Measurements from ENCODE around the gene SPDYC.
"Not testable (repeated sequence)": the region's sequence is repeated elsewhere in the genome, so short reads cannot be mapped to it uniquely, and the experiment has no call there.

SPDYC gene

DNA sequence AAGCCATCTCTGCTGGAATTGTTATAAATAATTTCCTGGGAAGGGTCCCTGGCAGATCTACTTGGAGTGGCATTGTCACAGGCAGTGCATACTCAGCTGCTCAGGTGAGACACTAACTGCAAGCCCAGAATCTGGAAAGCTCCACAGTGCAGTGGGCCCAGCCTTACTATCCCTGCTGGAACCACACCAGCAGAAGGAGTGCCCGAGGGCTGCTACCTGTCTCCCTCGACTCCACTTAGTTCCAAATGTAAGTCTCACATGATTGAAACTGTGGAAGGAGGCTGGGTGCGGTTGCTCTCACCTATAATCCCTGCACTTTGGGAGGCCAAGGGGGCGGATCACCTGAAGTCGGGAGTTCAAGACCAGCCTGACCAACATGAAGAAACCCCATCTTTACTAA, 21.4 kb upstream of the SPDYC start:
- no peak overlapping the region for H3K4me3 ChIP-seq (ENCODE audit: low read length)
- no peak for TF ChIP-seq ZNF274 (IDR thresholded peaks at IDR 0.05; ENCODE audit: low read depth, low read length)

DNA sequence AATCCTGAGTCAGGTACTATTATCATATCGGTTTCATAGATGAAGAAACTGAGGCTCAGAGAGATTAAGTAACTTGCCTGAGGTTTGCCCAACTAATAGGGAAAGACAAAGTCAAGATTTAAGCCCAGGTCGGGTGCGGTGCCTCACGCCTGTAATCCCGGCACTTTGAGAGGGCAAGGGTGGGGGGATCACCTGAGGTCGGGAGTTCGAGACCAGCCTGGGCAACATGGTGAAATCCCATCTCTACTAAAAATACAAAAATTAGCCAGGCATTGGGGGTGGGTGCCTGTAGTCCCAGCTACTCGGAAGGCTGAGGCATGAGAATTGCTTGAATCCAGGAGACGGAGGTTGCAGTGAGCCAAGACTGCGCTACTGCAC, 19.9 kb upstream of the SPDYC start:
- not testable (repeated sequence) for H3K4me3 ChIP-seq (ENCODE audit: low read length)

DNA sequence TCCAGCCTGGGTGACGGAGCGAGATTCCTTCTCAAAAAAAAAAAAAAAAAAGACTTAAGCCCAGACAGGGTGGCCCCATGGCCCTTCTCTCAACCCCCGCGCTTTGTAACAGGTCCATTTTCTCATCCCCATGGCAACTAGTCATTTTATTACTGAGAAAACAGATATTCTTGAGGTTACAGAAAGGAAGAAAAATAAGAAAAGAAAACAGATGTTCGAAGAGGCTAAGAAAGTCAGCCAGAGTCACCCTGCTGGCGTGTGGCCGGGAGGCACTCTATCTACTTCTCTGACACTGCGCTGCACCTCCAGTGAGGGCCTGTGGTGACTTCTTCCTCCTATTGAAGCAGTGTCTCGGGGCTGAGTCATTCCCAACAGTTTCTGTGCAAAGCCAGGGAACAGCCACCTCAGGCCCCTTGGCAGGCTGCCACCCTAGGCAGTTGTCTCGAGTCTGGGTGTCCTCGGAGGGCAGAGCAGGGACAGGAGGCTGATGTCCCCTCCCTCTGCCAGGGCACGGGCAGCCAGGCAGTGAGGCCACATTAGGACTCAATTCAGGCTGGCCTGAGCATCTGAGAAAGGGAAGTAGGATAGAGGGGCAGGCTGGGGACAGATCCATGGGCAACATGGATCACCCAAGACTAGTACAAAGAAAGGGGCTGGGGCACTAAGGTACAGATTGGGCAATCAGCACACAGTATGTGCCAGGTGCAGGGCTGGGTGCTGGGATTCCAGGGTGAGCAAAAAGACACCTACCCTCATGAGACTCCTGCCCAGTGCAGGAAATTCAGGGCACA, 19.3 kb upstream of the SPDYC start:
- no peak overlapping the region for H3K4me3 ChIP-seq (ENCODE audit: low read length)
- no peak for TF ChIP-seq ZNF274 (IDR thresholded peaks at IDR 0.05; ENCODE audit: low read depth, low read length)

DNA sequence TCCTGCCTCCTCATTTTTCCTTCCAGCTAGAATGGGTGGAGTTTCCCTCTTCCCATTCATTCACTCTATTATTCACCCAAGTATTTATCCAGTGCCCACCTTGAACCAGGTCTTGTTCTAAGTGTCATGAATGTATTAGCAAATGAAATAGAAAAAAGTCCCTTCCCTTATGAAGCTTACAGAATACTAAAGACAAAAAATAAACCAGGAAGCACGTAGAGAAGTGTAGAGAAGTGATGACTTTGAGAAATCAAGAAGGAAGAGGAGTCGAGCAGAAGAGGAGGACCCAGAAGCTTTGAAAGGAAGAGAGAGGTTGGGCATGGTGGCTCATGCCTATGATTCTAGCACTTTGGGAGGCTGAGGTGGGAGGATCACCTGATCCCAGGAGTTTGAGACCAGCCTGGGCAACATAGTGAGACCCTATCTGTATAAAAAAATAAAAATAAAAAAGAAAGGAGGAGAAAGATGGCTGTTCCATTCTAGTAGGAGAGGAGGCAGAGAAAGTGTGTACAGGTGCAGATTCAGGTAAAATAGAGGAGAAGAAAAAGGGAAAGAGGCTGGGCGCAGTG, 18.6 kb upstream of the SPDYC start:
- H3K4me3 ChIP-seq (ENCODE audit: low read length): no peak overlapping the region
- no peak for TF ChIP-seq ZNF274 (IDR thresholded peaks at IDR 0.05; ENCODE audit: low read depth, low read length)

DNA sequence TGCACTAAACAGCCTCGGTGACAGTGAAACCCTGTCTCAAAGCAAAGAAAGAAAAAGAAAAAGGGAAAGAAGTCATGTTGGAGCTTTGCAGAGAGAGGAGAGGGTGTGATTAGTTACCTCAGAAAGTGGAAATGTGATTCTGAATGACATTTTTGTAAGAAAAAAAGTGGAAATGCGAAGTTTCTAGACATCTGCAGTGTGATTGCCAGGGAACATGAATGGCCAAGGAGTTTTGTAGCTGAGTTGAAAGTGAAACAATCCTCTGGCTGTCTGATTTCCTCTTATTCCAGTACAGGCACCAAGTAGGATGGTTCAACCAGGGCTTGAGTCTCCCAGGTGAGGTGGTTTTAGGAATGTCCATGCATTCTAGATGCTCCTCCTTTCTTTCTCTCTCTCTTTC, 17.9 kb upstream of the SPDYC start:
- H3K4me3 ChIP-seq (ENCODE audit: low read length): no peak overlapping the region
- no peak for TF ChIP-seq ZNF274 (IDR thresholded peaks at IDR 0.05; ENCODE audit: low read depth, low read length)

DNA sequence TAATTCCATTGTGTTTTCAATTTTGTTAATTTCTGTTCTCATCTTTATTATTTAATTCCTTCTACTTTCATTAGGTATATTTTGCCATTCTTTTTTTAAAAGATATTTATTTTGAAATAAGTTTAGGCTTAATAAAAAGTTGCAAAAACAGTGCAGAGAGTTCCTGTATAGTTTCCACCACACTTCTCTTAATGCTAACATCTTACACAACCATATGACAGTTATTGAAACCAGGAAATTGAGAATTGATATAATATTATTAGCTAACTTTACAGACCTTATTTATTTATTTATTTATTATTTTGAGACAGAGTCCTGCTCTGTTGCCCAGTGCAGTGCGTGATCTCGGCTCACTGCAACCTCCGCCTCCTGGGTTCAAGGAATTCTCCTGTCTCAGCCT, 13.8 kb upstream of the SPDYC start:
- H3K4me3 ChIP-seq (ENCODE audit: low read length): no peak overlapping the region
- no peak for TF ChIP-seq ZNF274 (IDR thresholded peaks at IDR 0.05; ENCODE audit: low read depth, low read length)

DNA sequence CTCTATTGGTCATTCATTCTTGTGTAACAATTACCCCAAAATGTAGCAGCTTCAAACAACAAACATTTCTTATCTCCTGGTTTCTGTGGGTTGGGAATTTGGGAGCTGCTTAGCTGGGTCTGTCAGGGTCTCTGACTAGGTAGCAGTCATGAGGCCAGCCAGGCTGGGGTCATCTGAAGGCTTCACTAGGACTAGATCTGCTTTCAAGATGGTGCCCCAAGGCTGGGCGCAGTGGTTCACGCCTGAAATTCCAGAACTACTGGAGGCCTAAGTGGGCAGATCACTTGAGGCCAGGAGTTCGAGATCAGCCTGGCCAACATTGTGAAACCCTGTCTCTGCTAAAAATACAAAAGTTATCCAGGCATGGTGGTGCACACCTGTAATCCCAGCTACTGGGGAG, 13.1 kb upstream of the SPDYC start:
- no peak for TF ChIP-seq ZNF274 (IDR thresholded peaks at IDR 0.05; ENCODE audit: low read depth, low read length)
- no peak overlapping the region for H3K4me3 ChIP-seq (ENCODE audit: low read length)

DNA sequence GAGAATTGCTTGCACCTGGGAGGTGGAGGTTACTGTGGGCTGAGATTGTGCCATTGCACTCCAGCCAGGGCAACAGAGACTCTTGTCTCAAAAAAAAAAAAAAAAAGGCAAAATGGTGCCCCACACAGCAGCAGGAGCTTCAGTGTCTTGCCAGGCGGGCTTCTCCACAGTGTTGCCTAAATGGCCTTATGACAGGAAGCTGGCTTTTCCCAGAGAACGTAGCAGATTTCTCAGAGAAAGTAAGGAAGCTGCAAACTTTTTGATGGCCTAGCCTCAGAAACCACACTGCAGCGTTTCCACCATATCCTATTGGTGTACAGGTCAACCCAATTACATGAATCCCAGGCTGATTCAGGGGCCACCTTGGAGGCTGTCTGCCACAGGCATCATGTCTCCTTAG, 12.7 kb upstream of the SPDYC start:
- TF ChIP-seq ZNF274 (IDR thresholded peaks at IDR 0.05; ENCODE audit: low read depth, low read length): no peak
- no peak overlapping the region for H3K4me3 ChIP-seq (ENCODE audit: low read length)

DNA sequence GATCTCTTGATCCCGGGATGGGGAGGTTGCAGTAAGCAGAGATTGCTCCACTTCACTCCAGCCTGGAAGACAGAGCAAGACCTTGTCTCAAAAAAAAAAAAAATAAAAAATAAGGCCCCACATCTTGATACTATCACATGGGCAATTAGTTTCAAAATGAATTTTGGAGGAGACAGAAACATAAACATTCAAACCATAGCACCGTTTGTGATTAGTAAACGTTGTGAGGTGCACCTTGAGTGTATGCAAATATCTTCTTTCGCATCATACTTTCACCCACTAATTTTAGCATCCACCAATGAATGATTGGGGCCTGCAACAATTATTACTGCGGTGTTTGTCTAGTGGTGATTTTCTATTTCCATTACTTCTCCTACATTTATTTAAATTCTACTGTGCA, 11.0 kb upstream of the SPDYC start:
- no peak overlapping the region for H3K4me3 ChIP-seq (ENCODE audit: low read length)
- TF ChIP-seq ZNF274 (IDR thresholded peaks at IDR 0.05; ENCODE audit: low read depth, low read length): no peak

DNA sequence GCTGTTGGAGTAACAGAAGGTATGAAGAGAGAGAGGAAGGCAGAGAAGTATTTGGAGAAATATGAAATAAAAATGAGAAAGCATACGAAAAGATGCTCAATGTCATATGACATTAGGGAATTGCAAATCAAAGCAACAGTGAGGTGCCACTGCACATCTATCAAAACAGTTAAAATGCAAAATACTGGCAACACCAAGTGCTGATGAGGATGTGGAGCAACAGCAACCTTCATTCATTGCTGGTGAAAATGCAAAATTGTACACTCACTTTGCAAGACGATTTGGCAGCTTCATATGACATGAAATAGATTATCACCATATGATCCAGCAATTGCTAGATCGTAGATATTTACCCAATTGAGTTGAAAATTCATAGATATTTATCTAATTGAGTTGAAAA, 9.4 kb upstream of the SPDYC start:
- no peak for TF ChIP-seq ZNF274 (IDR thresholded peaks at IDR 0.05; ENCODE audit: low read depth, low read length)

DNA sequence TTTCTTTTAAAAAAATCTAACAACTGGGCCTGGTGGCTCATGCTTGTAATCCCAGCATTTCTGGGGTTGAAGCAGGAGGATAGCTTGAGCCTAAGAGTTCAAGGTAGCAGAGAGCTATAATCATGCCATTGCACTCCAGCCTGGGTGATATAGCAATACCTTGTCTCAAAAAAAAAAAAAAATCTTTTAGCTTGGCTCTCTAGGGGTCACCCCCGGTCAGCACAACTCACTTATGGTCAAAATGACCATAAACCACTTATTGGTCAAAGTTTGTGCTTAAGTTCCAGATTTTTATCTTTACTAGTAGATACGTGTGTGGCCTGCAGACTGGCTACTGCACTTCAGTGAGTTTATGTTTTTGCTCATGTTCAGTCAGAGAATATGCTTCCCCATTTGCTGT, 6.3 kb upstream of the SPDYC start:
- no peak overlapping the region for H3K4me3 ChIP-seq (ENCODE audit: low read length)
- TF ChIP-seq ZNF274 (IDR thresholded peaks at IDR 0.05; ENCODE audit: low read depth, low read length): no peak

More for the DNA sequence above, 9.4 kb upstream of the SPDYC start:
- no peak overlapping the region for H3K4me3 ChIP-seq (ENCODE audit: low read length)

DNA sequence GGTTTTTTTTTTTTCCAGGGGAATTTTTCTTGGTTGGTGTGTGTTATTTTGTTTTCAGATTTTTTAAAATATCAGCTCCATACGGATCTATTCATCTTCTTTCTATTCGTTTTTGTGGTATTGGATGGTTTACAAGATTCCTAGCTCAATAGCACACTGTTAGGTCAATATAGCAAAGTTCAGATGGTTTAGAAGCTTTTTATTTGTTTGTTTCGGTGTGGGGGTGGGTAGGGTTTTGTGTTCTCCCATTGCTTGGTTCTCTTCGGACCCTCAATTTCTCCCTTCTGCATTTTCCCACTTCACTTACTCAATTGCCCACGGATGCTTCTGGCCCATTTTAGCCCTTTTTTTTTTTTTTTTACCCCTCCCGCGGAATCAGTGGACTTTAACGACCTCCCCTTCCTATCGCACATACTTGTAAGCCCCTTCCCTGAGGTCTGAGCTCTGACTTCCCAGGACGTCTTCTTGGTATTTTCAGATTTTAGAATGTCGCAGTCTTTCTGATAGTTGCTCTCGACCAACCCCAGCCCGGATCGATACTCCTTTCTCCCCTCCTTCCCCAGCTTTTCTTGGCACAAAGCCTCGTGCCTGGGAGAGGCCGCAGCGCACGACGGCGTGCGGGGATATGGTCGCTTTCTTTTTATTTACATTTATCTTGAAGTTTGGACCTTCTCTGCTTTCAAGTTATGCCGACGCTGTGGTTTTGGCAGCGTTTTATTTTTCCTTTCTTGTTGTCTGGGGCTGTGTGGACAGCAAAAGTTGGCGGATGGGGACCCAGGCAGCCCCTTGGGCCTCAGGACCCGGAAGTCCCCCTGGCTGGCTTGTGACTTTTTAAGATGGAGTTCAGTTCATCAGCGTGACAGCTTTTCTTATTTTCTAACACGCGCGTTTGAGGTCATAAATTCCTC, 4.4 kb upstream of the SPDYC start:
- no peak for TF ChIP-seq ZNF274 (IDR thresholded peaks at IDR 0.05; ENCODE audit: low read depth, low read length)
- H3K4me3 ChIP-seq (ENCODE audit: low read length): no peak overlapping the region

DNA sequence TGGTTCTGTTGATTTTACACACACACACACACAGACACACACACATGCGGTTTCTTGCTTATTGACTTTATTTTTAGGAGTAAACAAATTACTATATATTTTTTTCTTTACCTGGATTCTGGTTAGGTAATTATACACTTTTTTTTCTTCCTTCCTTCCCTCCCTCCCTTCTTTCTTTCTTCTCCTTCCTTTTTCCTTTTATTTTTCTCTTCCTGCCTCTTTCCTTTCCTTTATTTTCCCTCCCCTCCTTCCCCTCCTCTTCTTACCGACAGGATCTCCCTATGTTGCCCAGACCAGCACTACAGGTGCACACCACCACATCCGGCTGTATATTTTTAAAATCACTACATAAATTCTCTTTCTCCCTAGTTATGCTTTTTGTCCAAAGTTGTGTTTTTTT, 3.1 kb upstream of the SPDYC start:
- TF ChIP-seq ZNF274 (IDR thresholded peaks at IDR 0.05; ENCODE audit: low read depth, low read length): no peak
- H3K4me3 ChIP-seq (ENCODE audit: low read length): no peak overlapping the region

DNA sequence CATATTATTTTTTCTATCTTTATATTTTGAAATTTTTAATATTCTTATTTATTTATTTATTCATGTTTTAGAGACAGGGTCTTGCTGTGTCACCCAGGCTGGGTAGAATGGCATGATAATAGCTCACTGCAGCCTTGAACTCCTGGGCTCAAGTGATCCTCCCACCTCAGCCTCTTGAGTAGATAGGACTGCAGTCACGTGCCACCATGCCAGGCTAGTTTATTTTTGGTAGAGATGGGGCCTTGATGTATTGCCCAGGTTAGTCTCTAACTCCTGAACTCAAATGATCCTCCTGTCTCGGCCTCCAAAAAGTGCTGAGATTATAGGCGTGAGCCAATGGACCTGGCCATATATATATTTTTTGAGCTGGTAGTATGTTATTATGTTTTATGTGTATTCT, 2.4 kb upstream of the SPDYC start:
- H3K4me3 ChIP-seq (ENCODE audit: low read length): no peak overlapping the region
- no peak for TF ChIP-seq ZNF274 (IDR thresholded peaks at IDR 0.05; ENCODE audit: low read depth, low read length)

DNA sequence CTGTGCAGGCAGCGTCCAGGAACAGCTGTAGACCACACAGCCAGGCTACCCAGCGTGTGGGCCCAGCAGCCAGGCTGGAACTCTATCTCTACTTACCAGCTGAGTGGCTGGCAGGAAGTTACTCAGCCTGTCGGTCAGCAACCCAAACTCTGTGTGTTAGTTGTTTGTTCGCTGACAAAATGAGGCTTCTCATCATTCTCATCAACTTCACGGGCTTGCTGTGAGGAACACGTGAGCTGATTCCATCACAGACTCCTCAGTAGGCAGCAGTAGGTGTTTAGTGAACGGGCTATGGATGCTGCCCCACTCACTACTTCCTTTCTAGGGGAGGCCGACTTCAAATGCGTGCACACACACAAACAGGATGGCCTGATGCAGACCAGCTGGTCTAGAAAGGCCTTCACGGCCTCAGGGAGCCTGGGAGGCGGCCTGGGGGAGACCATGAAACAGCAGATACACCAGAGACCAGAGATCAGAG, 830 bp upstream of the SPDYC start:
- TF ChIP-seq ZNF274 (IDR thresholded peaks at IDR 0.05; ENCODE audit: low read depth, low read length): no peak
- no peak overlapping the region for H3K4me3 ChIP-seq (ENCODE audit: low read length)
